Neural progenitor cell (in vitro differentiated cells): ENCODE data around the gene TSPAN4.

Source experiments
- EZH2 ChIP-seq: fragments of 200-600 bp; sonication (generic); IDR thresholded peaks from 2 replicates; pipeline ENCODE4 v1.6.1; 2017; ENCODE audit warnings: antibody characterized with exemption, mild to moderate bottlenecking, moderate library complexity
- EZH2phosphoT487 ChIP-seq: fragments of 200-600 bp; sonication (generic); IDR thresholded peaks from 2 replicates; pipeline ENCODE4 v1.6.1; 2017; ENCODE audit warnings: antibody characterized with exemption

DNA sequence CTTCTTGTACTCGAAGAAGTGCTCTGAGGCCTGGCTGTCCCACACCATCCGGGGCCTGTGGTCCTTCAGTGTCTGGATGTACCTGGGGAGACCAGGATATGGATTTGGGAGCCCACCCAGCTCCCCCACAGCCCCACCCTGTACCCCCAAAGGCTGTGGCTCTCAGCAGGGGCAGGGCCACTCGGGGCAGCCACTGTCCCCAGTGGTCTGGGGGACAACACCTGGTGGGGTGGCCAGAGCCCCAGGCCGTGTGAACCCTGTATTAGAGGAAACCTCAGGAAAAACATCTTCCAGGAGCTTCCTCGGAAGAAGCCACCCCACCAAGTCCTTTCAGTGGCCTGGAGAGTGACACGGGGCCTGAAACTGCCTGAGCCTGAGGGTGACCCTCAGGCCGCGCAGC is 27.8 kb downstream of the TSPAN4 start:
- TF ChIP-seq EZH2phosphoT487, result no peak
- no peak for TF ChIP-seq EZH2
